CD14-positive monocyte (primary cell): ENCODE results near the gene PARP16. TPM values are rescaled to one million over a fixed set of nuclear protein-coding genes. Genes with fewer than 3 reads are reported as not detected.

ENCODE experiments used
- DNase-seq, 3 donors: peaks; one replicate each; pipeline ENCODE4 v3.0.0-alpha.2; 2011 to 2022
- H2AFZ ChIP-seq: 2 replicates; pipeline ENCODE4 v1.6.0; 2012; ENCODE audit warnings: mild to moderate bottlenecking, low read depth, low read length, inconsistent platforms; ENCODE audit not compliant: insufficient read depth, poor library complexity, severe bottlenecking
- H3K27ac ChIP-seq, 2 donors: 1 replicate in 1 of 2; 2 replicates in 1 of 2; pipeline ENCODE4 v1.5.1; 2012 to 2013; ENCODE audit warnings: low read length in 2 of 2, control low read depth in 1 of 2, inconsistent platforms in 1 of 2, low read depth in 1 of 2, mild to moderate bottlenecking in 1 of 2
- H3K27me3 ChIP-seq, 2 donors: one replicate each; pipeline versions ENCODE4 v1.6.0 to v1.6.1; 2011 to 2013; ENCODE audit warnings: low read length in 2 of 2; ENCODE audit not compliant: control insufficient read depth in 2 of 2, insufficient read depth in 2 of 2
- H3K36me3 ChIP-seq, 2 donors: replicated peaks in 1 of 2; 1 replicate in 1 of 2; 2 replicates in 1 of 2; pipeline versions ENCODE4 v1.5.1 to v1.6.1; 2012 to 2013; ENCODE audit warnings: low read length in 2 of 2, control low read depth in 1 of 2, inconsistent platforms in 1 of 2, mild to moderate bottlenecking in 1 of 2; ENCODE audit not compliant: insufficient read depth in 2 of 2, control insufficient read depth in 1 of 2
- H3K4me1 ChIP-seq, 2 donors: 1 replicate in 1 of 2; 2 replicates in 1 of 2; pipeline versions ENCODE4 v1.5.1 to v1.6.1; 2012 to 2013; ENCODE audit warnings: low read length in 2 of 2, control low read depth in 1 of 2, inconsistent platforms in 1 of 2, mild to moderate bottlenecking in 1 of 2, moderate library complexity in 1 of 2; ENCODE audit not compliant: insufficient read depth in 2 of 2, control insufficient read depth in 1 of 2
- H3K4me2 ChIP-seq: replicated peaks from 2 replicates; pipeline ENCODE3; 2012; ENCODE audit warnings: low read length, moderate library complexity, mild to moderate bottlenecking; ENCODE audit not compliant: poor library complexity, severe bottlenecking; ENCODE audit errors: extremely low read depth
- H3K4me3 ChIP-seq, 3 experiments: fragments of 200-600 bp in 1 of 3; sonication (generic) in 1 of 3; replicated peaks in 1 of 3; 1 replicate in 2 of 3; 2 replicates in 1 of 3; pipeline ENCODE4 v1.5.1; 2011 to 2013; ENCODE audit warnings: low read length in 3 of 3, mild to moderate bottlenecking in 3 of 3, control low read depth in 2 of 3, low read depth in 2 of 3, inconsistent platforms in 1 of 3, moderate library complexity in 1 of 3
- H3K79me2 ChIP-seq: 2 replicates; pipeline ENCODE4 v1.6.0; 2012; ENCODE audit warnings: mild to moderate bottlenecking, control low read depth, inconsistent platforms, low read length, moderate library complexity; ENCODE audit not compliant: insufficient read depth
- H3K9ac ChIP-seq: 2 replicates; pipeline ENCODE4 v1.6.0; 2017; ENCODE audit warnings: low read length, mild to moderate bottlenecking; ENCODE audit not compliant: insufficient read depth, poor library complexity, severe bottlenecking
- H3K9me3 ChIP-seq, 2 donors: replicated peaks in 1 of 2; 1 replicate in 1 of 2; 2 replicates in 1 of 2; pipeline versions ENCODE4 v1.5.1 to v1.6.1; 2012 to 2013; ENCODE audit warnings: low read length in 2 of 2, control low read depth in 1 of 2; ENCODE audit not compliant: control insufficient read depth in 1 of 2, insufficient read depth in 1 of 2
- H4K20me1 ChIP-seq: 2 replicates; pipeline ENCODE4 v1.6.0; 2012; ENCODE audit warnings: mild to moderate bottlenecking, low read length, control low read depth, moderate library complexity; ENCODE audit not compliant: insufficient read depth
- H3K27ac Mint-ChIP-seq, 7 donors: one replicate each; pipeline ENCODE4 v1.8.0; 2020; ENCODE audit warnings: mild to moderate bottlenecking in 7 of 7, mixed read lengths in 7 of 7, moderate library complexity in 6 of 7, inconsistent platforms in 2 of 7
- H3K27me3 Mint-ChIP-seq, 3 donors: one replicate each; pipeline ENCODE4 v1.8.0; 2021 to 2022; ENCODE audit warnings: low read depth in 3 of 3, mild to moderate bottlenecking in 3 of 3, mixed read lengths in 3 of 3, moderate library complexity in 3 of 3, inconsistent platforms in 1 of 3
- H3K36me3 Mint-ChIP-seq, 2 donors: one replicate each; pipeline ENCODE4 v1.8.0; 2020; ENCODE audit warnings: mixed read lengths in 2 of 2, inconsistent platforms in 1 of 2, mild to moderate bottlenecking in 1 of 2
- H3K4me1 Mint-ChIP-seq: one replicate; pipeline ENCODE4 v1.8.0; 2020; ENCODE audit warnings: mild to moderate bottlenecking, mixed read lengths
- H3K4me3 Mint-ChIP-seq, 2 donors: one replicate each; pipeline ENCODE4 v1.8.0; 2020; ENCODE audit warnings: mild to moderate bottlenecking in 2 of 2, mixed read lengths in 2 of 2, moderate library complexity in 1 of 2
- H3K9me3 Mint-ChIP-seq, 7 donors: one replicate each; pipeline ENCODE4 v1.8.0; 2020 to 2022; ENCODE audit warnings: mixed read lengths in 7 of 7, mild to moderate bottlenecking in 6 of 7, moderate library complexity in 6 of 7, inconsistent platforms in 2 of 7
- CTCF ChIP-seq: fragments of 200-600 bp; IDR thresholded peaks from one replicate; pipeline ENCODE4 v1.8.0; 2022; ENCODE audit warnings: antibody characterized with exemption, mild to moderate bottlenecking
- WGBS: methylation state at CpG from one replicate; pipeline ENCODE4 v1.1.5; 2013; ENCODE audit warnings: missing lambda C conversion rate; ENCODE audit not compliant: insufficient coverage; 5-methylcytosine and 5-hydroxymethylcytosine counted together
- intact Hi-C, 2 donors: fragments of 100-400 bp; cut with micrococcal nuclease; formaldehyde crosslinking; loops; one replicate each; pipeline versions ENCODE4 v1.15.0 to v1.15.1; 2023
- polyA plus RNA-seq, 3 donors: library from polyadenylated mRNA; depleted of rRNA in 1 of 3; unstranded in 2 of 3; stranded (reverse) in 1 of 3; fragments of 300-500 nt in 2 of 3; fragments of >200 nt in 1 of 3; fragmentation: Illumina TruSeq in 2 of 3; gene quantifications; 1 replicate in 2 of 3; 2 replicates in 1 of 3; pipeline ENCODE4 v1.2.3, GENCODE V29; 2012 to 2021

Gene PARP16
- polyA plus RNA-seq, 3 donors, result 4.8 to 6.9 (median 5.7) TPM

GRCh38 chr15:65226221-65226620 is 60.5 kb downstream of the PARP16 start:
- no peak overlapping the region for H3K4me2 ChIP-seq
- no peaks in the 10 kb centered on the region for H3K4me1 ChIP-seq
- H3K4me1 Mint-ChIP-seq, result peaks cover 3% of the 10 kb centered on the region
- H3K27ac Mint-ChIP-seq, result peak overlapping the region in 1 of 7 donors; percentile 18
- H2AFZ ChIP-seq, result no peak overlapping the region
- no peak for TF ChIP-seq CTCF
- no peak overlapping the region for H3K4me3 ChIP-seq
- H3K27me3 ChIP-seq, result no peaks in the 10 kb centered on the region
- no peaks in the 10 kb centered on the region for H3K79me2 ChIP-seq
- no peaks in the 10 kb centered on the region for H3K36me3 ChIP-seq
- peaks cover 0 to 2% (median 0%) of the 10 kb centered on the region in 7 donors for H3K9me3 Mint-ChIP-seq
- no peaks in the 10 kb centered on the region for H3K9me3 ChIP-seq
- no peaks in the 10 kb centered on the region for H4K20me1 ChIP-seq
- H3K27me3 Mint-ChIP-seq, result peaks cover 2 to 6% (median 3%) of the 10 kb centered on the region in 3 donors
- no peaks in the 10 kb centered on the region for H3K36me3 Mint-ChIP-seq
- intact Hi-C loops, result no loop called here
- H3K27ac ChIP-seq, result no peak overlapping the region
- H3K4me3 Mint-ChIP-seq, result no peak overlapping the region
- DNase-seq, result no peak
- WGBS, result no CpG with 5 or more reads among the region's 3 CpGs
- no peak overlapping the region for H3K9ac ChIP-seq

GRCh38 chr15:65223996-65224395 is 62.7 kb downstream of the PARP16 start:
- no peak overlapping the region for H3K4me3 Mint-ChIP-seq
- H3K27ac Mint-ChIP-seq, result peak overlapping the region in 1 of 7 donors; percentile 6
- Histone ChIP-seq H3K4me3 (no peak overlapping the region), H3K9me3 (no peaks in the 10 kb centered on the region), H3K4me1 (no peaks in the 10 kb centered on the region), H3K79me2 (no peaks in the 10 kb centered on the region), H3K36me3 (no peaks in the 10 kb centered on the region), H2AFZ (no peak overlapping the region), H3K9ac (no peak overlapping the region), H4K20me1 (no peaks in the 10 kb centered on the region), H3K27ac (no peak overlapping the region), H3K4me2 (no peak overlapping the region), H3K27me3 (no peaks in the 10 kb centered on the region)
- H3K9me3 Mint-ChIP-seq, result peaks cover 0 to 2% (median 0%) of the 10 kb centered on the region in 7 donors
- no peak for DNase-seq
- peaks cover 3% of the 10 kb centered on the region for H3K4me1 Mint-ChIP-seq
- intact Hi-C loops, result no loop called here
- peaks cover 2 to 5% (median 3%) of the 10 kb centered on the region in 3 donors for H3K27me3 Mint-ChIP-seq
- H3K36me3 Mint-ChIP-seq, result no peaks in the 10 kb centered on the region
- WGBS, result 23% methylated on average over 5 of the region's 6 CpGs
- no peak for TF ChIP-seq CTCF
